OCI-LY7 (cell line): ENCODE results near the gene SLC25A38.

Experiments
- CTCF ChIP-seq: fragments of 200-600 bp; sonication (generic); conservative IDR thresholded peaks from 2 replicates; pipeline ENCODE4 v1.5.1; 2014; ENCODE audit warnings: mild to moderate bottlenecking, antibody characterized with exemption, low read length, moderate library complexity, mixed read lengths
- EZH2phosphoT487 ChIP-seq: fragments of 200-600 bp; sonication (generic); IDR thresholded peaks from 2 replicates; pipeline ENCODE4 v1.6.1; 2018; ENCODE audit warnings: low read depth, borderline replicate concordance, mild to moderate bottlenecking, mixed run types, antibody characterized with exemption, low read length, moderate library complexity, mixed read lengths

- TF ChIP-seq CTCF (no peak), EZH2phosphoT487 (no peak)
Measured at GRCh38 chr3:39372833-39373232, 10.3 kb upstream of the SLC25A38 start.
